Naive B cell (primary cell): ENCODE data around the gene DGCR8. TPM values are rescaled to one million over a fixed set of nuclear protein-coding genes. Genes with fewer than 3 reads are reported as not detected.

Source experiments
- ATAC-seq, 2 donors: fragments of 150-1000 bp; cut with Tn5 transposase; 2 replicates each; pipeline ENCODE4 v1.10.0; 2021; ENCODE audit warnings: low read depth in 2 of 2, mild to moderate bottlenecking in 2 of 2, moderate library complexity in 2 of 2
- DNase-seq: peaks from one replicate; pipeline ENCODE4 v3.0.0; 2022
- H3K27ac Mint-ChIP-seq, 6 donors: one replicate each; pipeline ENCODE4 v1.8.0; 2020 to 2022; ENCODE audit warnings: mild to moderate bottlenecking in 6 of 6, mixed read lengths in 6 of 6, moderate library complexity in 5 of 6, inconsistent platforms in 2 of 6
- H3K27me3 Mint-ChIP-seq, 3 donors: one replicate each; pipeline ENCODE4 v1.8.0; 2021 to 2022; ENCODE audit warnings: mixed read lengths in 3 of 3, mild to moderate bottlenecking in 1 of 3
- H3K36me3 Mint-ChIP-seq, 2 donors: one replicate each; pipeline ENCODE4 v1.8.0; 2020 to 2022; ENCODE audit warnings: mixed read lengths in 2 of 2, inconsistent platforms in 1 of 2, mild to moderate bottlenecking in 1 of 2
- H3K4me1 Mint-ChIP-seq, 3 donors: one replicate each; pipeline ENCODE4 v1.8.0; 2020 to 2022; ENCODE audit warnings: mixed read lengths in 3 of 3, inconsistent platforms in 1 of 3, mild to moderate bottlenecking in 1 of 3, moderate library complexity in 1 of 3
- H3K4me3 Mint-ChIP-seq, 8 donors: one replicate each; pipeline ENCODE4 v1.8.0; 2020 to 2022; ENCODE audit warnings: mild to moderate bottlenecking in 8 of 8, mixed read lengths in 8 of 8, moderate library complexity in 8 of 8, inconsistent platforms in 2 of 8
- H3K9me3 Mint-ChIP-seq, 7 donors: one replicate each; pipeline ENCODE4 v1.8.0; 2020 to 2022; ENCODE audit warnings: mixed read lengths in 7 of 7, mild to moderate bottlenecking in 5 of 7, inconsistent platforms in 2 of 7, moderate library complexity in 1 of 7
- polyA plus RNA-seq, 6 donors: library from polyadenylated mRNA; unstranded; fragments of 300-500 nt; fragmentation: Illumina TruSeq; gene quantifications; one replicate each; pipeline ENCODE4 v1.2.3, GENCODE V29; 2021; ENCODE audit warnings: low read depth in 6 of 6

The DGCR8 gene
- polyA plus RNA-seq, 6 donors from 2014 or later: 0.49 to 6.7 (median 2.3) TPM

DNA sequence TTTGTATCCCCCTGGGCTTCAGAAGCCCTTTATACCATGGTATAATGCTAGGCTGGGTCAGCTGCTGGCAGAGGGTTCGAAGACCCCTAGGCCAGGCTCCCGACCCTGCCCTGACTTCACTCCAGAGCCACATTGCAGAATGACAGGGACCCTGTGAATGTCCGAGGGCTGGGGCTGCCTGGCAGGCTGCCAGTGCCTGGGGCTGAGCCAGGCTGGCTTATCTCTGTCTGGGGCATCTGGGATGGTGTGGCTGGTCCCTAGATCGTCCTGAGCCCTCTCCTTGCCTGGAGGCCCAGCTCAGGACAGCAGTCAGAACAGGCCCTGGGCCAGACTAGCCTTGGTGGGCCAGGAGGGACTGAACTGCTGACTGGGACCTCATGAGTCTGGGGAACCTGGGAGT lies 55.2 kb downstream of the DGCR8 start:
- ATAC-seq (no peak), DNase-seq (no peak)
- H3K27ac Mint-ChIP-seq: peak overlapping the region in 1 of 6 donors; percentile 69
- H3K27me3 Mint-ChIP-seq: no peaks in the 10 kb centered on the region
- H3K36me3 Mint-ChIP-seq: no peaks in the 10 kb centered on the region
- peak overlapping the region in 4 of 8 donors; percentile 5 to 72 (median 22) for H3K4me3 Mint-ChIP-seq
- H3K4me1 Mint-ChIP-seq: peaks cover 20 to 57% (median 44%) of the 10 kb centered on the region in 3 donors
- H3K9me3 Mint-ChIP-seq: no peaks in the 10 kb centered on the region

DNA sequence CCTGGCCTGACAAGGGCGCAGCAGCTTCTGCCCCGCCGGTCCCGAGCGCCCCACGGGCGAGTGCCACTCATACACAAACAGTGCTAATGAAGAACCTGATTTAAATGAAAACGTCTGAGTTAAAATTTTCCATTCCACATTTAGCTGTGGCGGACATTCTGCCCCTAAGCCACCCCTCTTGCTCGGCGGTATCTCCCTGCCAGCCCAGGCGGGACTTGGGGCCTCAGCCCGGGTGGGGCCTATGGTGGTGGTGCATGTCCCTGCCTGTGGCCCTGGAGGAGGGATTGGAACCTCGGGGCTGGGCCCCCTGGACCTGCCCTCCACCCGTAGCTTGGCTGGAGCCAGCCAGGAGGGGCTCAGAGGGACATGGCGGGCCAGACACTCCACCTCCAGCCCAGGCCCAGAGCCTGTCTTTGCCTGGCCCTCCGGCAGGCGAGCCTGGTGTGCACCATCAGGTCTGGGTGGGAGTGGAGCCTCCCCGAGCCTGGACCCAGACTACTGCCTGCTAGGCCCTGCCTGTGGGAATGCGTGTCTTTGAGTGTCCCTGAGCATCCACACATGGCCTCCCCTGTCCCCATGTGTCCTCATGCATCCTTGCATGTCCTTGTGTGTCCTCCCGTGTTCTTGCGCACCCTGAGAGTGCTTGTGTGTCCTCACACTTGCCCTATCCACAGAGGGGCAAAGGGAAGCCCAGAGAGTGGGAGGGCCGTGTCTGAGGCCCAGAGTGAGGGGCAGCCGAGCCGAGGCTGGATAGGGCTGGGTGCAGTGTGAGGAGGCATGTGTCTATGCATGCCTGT lies 56.0 kb downstream of the DGCR8 start:
- H3K27ac Mint-ChIP-seq: peak overlapping the region in 1 of 6 donors; percentile 30
- H3K4me1 Mint-ChIP-seq: peaks cover 20 to 51% (median 43%) of the 10 kb centered on the region in 3 donors
- H3K4me3 Mint-ChIP-seq: peak overlapping the region in 2 of 8 donors; percentile 24 to 51
- H3K36me3 Mint-ChIP-seq: no peaks in the 10 kb centered on the region
- no peaks in the 10 kb centered on the region for H3K9me3 Mint-ChIP-seq
- DNase-seq: no peak
- H3K27me3 Mint-ChIP-seq: no peaks in the 10 kb centered on the region
- no peak for ATAC-seq

DNA sequence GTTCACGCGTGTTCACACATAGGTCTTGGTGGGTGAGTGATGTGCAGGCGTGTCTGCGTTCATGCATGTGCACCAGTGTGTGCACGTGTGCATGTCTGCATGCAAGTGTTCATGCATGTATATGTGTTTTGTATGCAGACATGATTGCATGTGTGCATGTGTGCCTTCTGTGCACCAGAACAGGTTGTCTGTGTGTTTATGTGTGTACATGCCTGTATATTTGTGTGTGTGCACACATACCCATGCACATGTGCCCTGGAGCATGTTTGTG lies 56.5 kb downstream of the DGCR8 start:
- H3K9me3 Mint-ChIP-seq: no peaks in the 10 kb centered on the region
- H3K4me1 Mint-ChIP-seq: peaks cover 20 to 51% (median 43%) of the 10 kb centered on the region in 3 donors
- H3K4me3 Mint-ChIP-seq: peak overlapping the region in 1 of 8 donors; percentile 20
- H3K27me3 Mint-ChIP-seq: no peaks in the 10 kb centered on the region
- no peak for ATAC-seq
- no peaks in the 10 kb centered on the region for H3K36me3 Mint-ChIP-seq
- DNase-seq: no peak
- H3K27ac Mint-ChIP-seq: peak overlapping the region in 1 of 6 donors; percentile 30

DNA sequence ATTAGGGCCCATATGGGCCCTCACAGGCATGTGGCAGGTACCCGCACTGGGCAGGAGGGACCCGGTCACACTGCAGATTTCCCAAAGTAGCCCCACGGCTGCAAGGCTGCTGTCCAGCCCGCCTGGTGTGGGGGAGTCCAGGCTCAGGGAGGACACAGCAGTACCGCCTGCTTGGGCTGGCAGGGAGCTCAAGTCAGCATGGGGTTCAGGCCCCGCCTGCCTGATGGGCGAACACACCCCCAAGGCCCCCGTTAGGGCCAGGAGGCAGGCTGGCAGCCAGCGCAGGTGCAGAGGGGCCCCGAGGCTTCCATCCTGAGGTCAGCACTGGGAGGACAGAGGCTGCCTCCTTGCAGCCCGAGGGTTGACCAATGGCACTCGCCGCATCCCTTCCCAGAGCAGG lies 57.1 kb downstream of the DGCR8 start:
- no peak for DNase-seq
- H3K4me3 Mint-ChIP-seq: no peak overlapping the region
- no peaks in the 10 kb centered on the region for H3K9me3 Mint-ChIP-seq
- no peak for ATAC-seq
- peaks cover 20 to 51% (median 43%) of the 10 kb centered on the region in 3 donors for H3K4me1 Mint-ChIP-seq
- H3K27me3 Mint-ChIP-seq: no peaks in the 10 kb centered on the region
- no peaks in the 10 kb centered on the region for H3K36me3 Mint-ChIP-seq
- H3K27ac Mint-ChIP-seq: peak overlapping the region in 1 of 6 donors; percentile 26

DNA sequence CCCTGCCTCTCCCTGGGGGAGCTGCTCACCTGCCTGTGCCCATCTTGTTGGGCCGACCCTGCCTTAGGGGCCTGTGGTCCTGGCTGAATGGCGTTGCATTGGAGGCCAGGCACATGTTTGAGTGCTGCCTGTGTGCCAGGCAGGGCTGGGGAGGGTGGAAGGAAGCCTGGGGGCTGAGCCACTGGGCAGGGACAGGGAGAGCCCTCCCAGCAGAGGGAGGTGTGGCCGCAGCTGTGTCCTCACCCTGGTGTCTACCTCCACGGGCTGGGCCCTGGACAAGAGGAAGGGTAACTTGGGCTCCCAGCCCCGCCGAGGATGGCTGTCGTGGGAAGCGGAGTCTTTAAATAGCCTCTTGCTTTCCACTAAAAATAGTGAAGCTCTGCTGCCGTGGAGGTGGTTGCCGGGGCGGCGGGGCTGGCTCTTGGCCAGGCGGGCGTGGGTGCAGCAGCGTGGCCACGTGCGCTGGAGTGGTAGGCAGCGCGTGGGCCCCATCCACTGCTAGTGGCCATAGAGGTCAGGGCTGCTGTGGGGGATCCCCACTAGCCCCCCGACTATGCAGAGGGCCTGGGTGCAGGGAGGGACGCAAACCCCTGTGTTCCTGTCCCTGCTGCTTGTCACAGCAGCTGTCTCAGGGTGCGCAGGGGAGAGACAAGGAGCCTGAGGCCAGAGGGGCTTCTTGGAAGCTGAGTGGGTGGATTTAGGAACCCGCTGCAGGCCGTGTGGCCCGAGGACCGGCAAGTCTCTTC lies 57.8 kb downstream of the DGCR8 start:
- peak overlapping the region in 5 of 6 donors; percentile 26 to 86 (median 44) for H3K27ac Mint-ChIP-seq
- no peaks in the 10 kb centered on the region for H3K36me3 Mint-ChIP-seq
- peak overlapping the region in 1 of 8 donors; percentile 30 for H3K4me3 Mint-ChIP-seq
- H3K4me1 Mint-ChIP-seq: peaks cover 20 to 48% (median 40%) of the 10 kb centered on the region in 3 donors
- H3K27me3 Mint-ChIP-seq: no peaks in the 10 kb centered on the region
- DNase-seq: no peak
- H3K9me3 Mint-ChIP-seq: no peaks in the 10 kb centered on the region
- ATAC-seq: no peak

DNA sequence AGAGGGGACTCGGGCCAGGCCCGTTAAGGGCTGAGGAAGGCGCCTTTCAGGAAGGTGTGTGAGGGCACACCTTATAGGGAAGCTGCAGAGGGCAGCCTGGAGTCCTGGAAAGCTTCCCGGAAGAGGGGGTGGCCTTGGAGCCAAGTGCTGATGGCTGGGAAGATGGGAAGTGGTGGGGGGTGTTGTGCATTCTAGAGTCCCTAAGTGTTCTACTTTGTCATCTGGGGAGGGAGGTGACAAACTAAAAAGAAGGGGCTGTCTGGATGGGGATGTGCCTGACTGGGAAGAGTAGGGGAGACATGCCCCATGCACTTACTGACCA lies 58.3 kb downstream of the DGCR8 start:
- Mint-ChIP-seq H3K4me3 (no peak overlapping the region), H3K36me3 (no peaks in the 10 kb centered on the region), H3K27me3 (no peaks in the 10 kb centered on the region), H3K4me1 (peaks cover 20 to 43% (median 34%) of the 10 kb centered on the region in 3 donors), H3K9me3 (no peaks in the 10 kb centered on the region), H3K27ac (no peak overlapping the region)
- ATAC-seq (no peak), DNase-seq (no peak)

DNA sequence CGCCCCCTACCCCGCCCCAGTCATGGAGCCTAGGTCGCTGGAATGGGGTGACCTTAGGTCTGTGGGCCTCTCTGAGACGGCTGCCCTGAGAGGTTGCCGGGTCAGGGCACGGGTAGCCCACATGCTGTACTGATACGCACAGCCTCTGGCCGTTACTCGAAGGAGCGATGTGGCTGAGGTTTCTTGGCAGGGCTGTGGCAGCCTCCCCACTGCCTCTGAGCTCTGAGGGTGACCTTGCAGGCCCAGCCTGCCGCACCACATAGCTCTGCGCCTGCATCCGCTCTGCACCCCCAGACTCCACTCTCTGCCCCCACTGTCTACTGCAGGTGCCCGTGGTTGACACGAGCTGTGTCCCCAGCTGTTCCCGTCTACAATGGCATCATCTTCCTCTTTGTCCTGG lies 58.8 kb downstream of the DGCR8 start:
- Mint-ChIP-seq H3K9me3 (no peaks in the 10 kb centered on the region), H3K4me3 (peak overlapping the region in 1 of 8 donors; percentile 36), H3K27me3 (no peaks in the 10 kb centered on the region), H3K27ac (peak overlapping the region in 1 of 6 donors; percentile 49), H3K36me3 (no peaks in the 10 kb centered on the region), H3K4me1 (peaks cover 17 to 38% (median 30%) of the 10 kb centered on the region in 3 donors)
- no peak for ATAC-seq
- no peak for DNase-seq

DNA sequence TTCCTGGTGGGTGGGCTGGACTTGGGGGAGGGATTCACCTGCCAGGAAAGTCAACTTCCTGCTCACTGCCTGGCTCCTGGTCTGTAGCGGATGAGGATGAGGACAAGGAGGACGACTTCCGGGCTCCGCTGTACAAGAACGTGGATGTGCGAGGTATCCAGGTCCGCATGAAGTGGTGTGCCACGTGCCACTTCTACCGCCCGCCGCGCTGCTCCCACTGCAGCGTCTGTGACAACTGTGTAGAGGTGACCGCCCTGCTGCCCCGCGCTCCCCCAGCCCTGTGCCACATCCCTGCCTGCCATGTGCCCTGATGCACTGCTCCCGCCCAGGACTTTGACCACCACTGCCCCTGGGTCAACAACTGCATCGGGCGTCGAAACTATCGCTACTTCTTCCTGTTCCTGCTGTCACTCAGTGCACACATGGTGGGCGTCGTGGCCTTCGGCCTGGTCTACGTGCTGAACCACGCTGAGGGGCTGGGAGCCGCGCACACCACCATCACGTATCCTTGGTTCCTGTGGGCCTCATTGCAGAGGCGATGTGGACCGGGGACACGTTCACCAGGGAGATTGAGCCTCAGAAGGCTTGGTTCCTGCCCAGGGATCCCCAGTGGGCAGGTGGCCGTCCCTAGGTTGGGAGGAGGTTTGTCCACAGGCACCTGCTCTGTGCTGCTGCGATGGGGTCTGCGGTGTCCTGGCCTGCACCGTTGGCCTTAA lies 59.5 kb downstream of the DGCR8 start:
- ATAC-seq: no peak
- peak overlapping the region in 1 of 6 donors; percentile 37 for H3K27ac Mint-ChIP-seq
- H3K27me3 Mint-ChIP-seq: no peaks in the 10 kb centered on the region

DNA sequence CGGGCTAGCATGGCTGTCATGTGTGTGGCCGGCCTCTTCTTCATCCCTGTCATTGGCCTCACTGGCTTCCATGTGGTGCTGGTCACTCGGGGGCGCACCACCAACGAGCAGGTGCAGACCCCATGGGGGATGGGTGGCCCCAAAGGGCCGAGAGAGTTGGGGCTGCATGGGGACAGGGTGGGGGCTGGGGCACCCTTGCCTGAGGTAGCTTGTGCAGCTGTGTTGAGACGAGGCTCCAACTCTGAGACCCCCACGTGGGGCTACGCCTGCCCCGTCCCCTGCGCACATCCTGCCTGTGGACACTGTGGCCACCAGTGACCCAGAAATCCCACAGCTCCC lies 60.0 kb downstream of the DGCR8 start:
- ATAC-seq (no peak), DNase-seq (no peak)
- Mint-ChIP-seq H3K36me3 (no peaks in the 10 kb centered on the region), H3K9me3 (no peaks in the 10 kb centered on the region), H3K27me3 (no peaks in the 10 kb centered on the region), H3K27ac (peak overlapping the region in 2 of 6 donors; percentile 18 to 80), H3K4me3 (peak overlapping the region in 1 of 8 donors; percentile 9), H3K4me1 (peaks cover 17 to 27% (median 19%) of the 10 kb centered on the region in 3 donors)

More for the DNA sequence above, 59.5 kb downstream of the DGCR8 start:
- no peaks in the 10 kb centered on the region for H3K36me3 Mint-ChIP-seq
- no peak overlapping the region for H3K4me3 Mint-ChIP-seq
- H3K9me3 Mint-ChIP-seq: no peaks in the 10 kb centered on the region
- H3K4me1 Mint-ChIP-seq: peaks cover 17 to 31% (median 23%) of the 10 kb centered on the region in 3 donors
- no peak for DNase-seq

DNA sequence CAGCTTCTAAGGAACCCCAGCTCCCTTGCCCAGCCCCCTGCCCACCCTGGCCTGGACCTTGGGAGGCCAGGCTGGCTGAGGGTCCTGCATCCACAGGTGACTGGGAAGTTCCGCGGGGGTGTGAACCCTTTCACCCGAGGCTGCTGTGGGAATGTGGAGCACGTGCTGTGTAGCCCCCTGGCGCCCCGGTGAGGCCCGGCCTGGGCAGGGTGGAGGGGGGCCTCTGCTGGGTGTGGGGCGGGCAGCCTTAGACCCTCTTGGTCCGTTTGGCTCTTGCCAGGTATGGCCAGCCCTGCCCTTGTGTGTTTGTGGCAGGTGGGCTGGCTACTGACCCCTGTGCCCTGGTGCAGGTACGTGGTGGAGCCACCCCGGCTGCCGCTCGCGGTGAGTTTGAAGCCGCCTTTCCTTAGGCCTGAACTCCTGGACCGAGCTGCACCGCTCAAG lies 60.5 kb downstream of the DGCR8 start:
- Mint-ChIP-seq H3K4me3 (no peak overlapping the region), H3K27me3 (no peaks in the 10 kb centered on the region), H3K9me3 (no peaks in the 10 kb centered on the region), H3K4me1 (peaks cover 17 to 27% (median 17%) of the 10 kb centered on the region in 3 donors), H3K27ac (no peak overlapping the region), H3K36me3 (no peaks in the 10 kb centered on the region)
- ATAC-seq (no peak), DNase-seq (no peak)

DNA sequence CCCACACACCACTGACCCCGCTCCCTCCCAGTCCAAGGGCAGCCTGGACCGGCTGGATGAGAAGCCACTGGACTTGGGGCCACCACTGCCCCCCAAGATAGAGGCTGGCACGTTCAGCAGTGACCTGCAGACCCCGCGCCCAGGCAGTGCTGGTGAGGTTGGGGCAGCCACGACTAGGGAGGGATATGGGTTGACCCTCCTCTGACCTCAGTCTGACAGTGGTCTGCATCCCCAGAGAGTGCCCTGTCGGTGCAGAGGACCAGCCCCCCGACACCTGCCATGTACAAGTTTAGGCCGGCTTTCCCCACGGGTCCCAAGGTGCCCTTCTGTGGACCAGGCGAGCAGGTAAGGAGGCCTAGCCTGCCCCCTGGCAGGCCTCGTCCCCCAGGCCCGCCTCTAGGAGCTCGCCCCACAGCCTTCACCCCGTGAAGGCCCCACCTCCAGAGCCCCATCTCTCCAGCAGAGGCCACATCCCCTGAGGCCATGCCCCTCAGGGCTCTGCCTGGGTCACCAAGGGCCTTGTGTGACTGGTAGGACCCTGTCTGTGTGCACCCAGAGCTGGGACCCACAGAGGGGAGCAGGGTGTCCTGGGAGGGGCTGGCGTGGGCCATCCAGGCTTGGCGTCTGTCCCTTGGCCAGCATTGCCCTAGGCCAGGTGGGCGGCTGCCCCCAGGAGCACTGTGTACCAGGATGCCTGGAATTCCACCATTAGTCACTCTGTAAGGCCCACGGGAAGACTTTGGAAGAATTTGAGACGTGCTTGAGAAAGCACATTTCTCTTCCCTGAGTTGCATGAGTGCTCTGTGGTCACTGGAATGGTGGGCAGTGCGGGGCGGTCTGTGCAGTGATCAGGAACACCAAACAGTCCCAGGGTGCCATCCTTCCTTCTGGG lies 61.4 kb downstream of the DGCR8 start:
- H3K27me3 Mint-ChIP-seq: no peaks in the 10 kb centered on the region
- ATAC-seq: no peak
- no peak overlapping the region for H3K27ac Mint-ChIP-seq

DNA sequence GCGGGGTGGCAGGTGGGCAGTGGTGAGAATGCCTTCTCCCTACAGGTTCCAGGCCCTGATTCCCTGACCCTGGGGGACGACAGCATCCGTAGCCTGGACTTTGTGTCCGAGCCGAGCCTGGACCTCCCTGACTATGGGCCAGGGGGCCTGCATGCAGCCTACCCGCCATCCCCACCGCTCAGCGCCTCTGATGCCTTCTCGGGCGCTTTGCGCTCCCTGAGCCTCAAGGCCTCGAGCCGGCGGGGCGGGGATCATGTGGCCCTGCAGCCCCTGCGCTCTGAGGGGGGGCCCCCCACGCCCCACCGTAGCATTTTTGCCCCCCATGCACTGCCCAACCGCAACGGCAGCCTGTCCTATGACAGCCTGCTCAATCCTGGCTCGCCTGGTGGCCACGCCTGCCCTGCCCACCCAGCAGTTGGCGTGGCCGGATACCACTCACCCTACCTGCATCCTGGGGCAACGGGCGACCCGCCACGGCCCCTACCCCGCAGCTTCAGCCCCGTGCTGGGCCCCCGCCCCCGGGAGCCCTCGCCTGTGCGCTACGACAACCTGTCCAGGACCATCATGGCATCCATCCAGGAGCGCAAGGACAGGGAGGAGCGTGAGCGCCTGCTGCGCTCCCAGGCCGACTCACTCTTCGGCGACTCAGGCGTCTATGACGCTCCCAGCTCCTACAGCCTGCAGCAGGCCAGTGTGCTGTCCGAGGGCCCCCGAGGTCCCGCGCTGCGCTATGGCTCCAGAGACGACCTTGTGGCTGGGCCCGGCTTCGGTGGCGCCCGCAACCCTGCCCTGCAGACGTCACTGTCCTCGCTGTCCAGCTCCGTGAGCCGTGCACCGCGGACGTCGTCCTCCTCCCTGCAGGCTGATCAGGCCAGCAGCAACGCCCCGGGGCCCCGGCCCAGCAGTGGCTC lies 62.9 kb downstream of the DGCR8 start:
- ATAC-seq (no peak), DNase-seq (no peak)
- Mint-ChIP-seq H3K4me1 (peaks cover 6 to 19% (median 9%) of the 10 kb centered on the region in 3 donors), H3K27me3 (no peaks in the 10 kb centered on the region), H3K4me3 (no peak overlapping the region), H3K9me3 (no peaks in the 10 kb centered on the region), H3K36me3 (no peaks in the 10 kb centered on the region), H3K27ac (no peak overlapping the region)

More for the DNA sequence above, 61.4 kb downstream of the DGCR8 start:
- peaks cover 11 to 26% (median 13%) of the 10 kb centered on the region in 3 donors for H3K4me1 Mint-ChIP-seq
- DNase-seq: no peak
- no peaks in the 10 kb centered on the region for H3K36me3 Mint-ChIP-seq
- no peaks in the 10 kb centered on the region for H3K9me3 Mint-ChIP-seq
- no peak overlapping the region for H3K4me3 Mint-ChIP-seq
